ENCODE measurements around the gene FTCD. TPM values are rescaled to one million over a fixed set of nuclear protein-coding genes. Genes with fewer than 3 reads are reported as not detected.

Gene FTCD
- total RNA-seq, 6 donors from 2014 or later = 0.69 to 0.98 TPM; not detected in 4

DNA sequence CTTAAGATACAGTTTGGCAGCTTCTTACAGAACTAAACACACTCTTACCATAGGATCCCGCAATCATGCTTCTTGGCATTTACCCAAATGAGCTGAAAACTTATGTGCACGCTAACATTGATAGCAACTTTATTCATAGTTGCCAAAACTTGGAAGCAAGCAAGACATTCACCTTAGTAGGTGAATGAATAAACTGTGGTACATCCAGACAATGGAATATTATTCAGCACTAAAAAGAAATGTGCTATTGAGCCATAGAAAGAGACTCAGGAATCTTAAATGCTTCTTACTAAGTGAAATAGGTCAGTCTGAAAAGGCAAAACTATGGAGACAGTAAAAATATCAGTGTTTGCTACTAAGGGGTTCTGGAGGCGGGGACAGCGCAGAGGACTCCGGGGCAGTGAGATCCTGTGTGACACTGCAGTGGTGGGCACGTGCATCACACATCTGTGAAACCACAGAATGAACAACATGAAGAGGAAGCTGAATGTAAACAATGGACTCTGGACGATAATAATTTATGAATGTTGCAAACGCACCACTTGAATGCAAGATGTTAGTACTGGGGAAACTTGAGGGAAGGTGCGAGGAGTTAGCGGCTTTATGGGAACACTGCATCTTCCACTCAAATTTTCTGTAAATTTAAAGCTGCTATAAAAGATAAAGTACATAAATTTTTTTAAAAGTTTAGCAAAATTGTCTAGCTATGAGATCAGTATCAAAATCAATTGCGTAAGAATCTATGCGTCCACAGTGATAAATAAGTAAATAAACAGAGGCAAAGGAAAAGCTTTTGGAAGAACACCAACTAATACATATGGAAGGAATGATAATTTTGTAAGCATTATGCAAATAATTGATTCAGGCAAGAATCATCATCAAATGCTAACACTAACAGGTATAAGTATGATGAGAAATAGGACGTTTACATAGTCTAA lies 44.3 kb upstream of the FTCD start:
- H3K4me3 ChIP-seq = no peak overlapping the region
- H3K27ac ChIP-seq = no peak overlapping the region
- DNase-seq = no peak
- peaks cover 0 to 3% (median 0%) of the 10 kb centered on the region in 4 donors for H3K4me1 ChIP-seq
- 73 to 74% methylated on average over 13 of the region's 13 CpGs for WGBS, 2 donors
- H3K9me3 ChIP-seq = no peaks in the 10 kb centered on the region
- H3K36me3 ChIP-seq = peaks cover 20 to 81% (median 51%) of the 10 kb centered on the region in 4 donors
- no peaks in the 10 kb centered on the region for H3K27me3 ChIP-seq
- ATAC-seq (ENCODE audit: low FRiP score in 2 of 2) = no peak
- TF ChIP-seq, protein P1, sequence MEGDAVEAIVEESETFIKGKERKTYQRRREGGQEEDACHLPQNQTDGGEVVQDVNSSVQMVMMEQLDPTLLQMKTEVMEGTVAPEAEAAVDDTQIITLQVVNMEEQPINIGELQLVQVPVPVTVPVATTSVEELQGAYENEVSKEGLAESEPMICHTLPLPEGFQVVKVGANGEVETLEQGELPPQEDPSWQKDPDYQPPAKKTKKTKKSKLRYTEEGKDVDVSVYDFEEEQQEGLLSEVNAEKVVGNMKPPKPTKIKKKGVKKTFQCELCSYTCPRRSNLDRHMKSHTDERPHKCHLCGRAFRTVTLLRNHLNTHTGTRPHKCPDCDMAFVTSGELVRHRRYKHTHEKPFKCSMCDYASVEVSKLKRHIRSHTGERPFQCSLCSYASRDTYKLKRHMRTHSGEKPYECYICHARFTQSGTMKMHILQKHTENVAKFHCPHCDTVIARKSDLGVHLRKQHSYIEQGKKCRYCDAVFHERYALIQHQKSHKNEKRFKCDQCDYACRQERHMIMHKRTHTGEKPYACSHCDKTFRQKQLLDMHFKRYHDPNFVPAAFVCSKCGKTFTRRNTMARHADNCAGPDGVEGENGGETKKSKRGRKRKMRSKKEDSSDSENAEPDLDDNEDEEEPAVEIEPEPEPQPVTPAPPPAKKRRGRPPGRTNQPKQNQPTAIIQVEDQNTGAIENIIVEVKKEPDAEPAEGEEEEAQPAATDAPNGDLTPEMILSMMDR (IDR thresholded peaks at IDR 0.05) = no peak
- no peak for TF ChIP-seq POLR2A (IDR thresholded peaks at IDR 0.05)
- TF ChIP-seq EP300 (IDR thresholded peaks at IDR 0.05) = no peak
- TF ChIP-seq POLR2AphosphoS5 (IDR thresholded peaks at IDR 0.05) = no peak

- no peak for ATAC-seq (ENCODE audit: low FRiP score in 2 of 2)
- WGBS, 2 donors = 90 to 93% methylated on average over 20 of the region's 20 CpGs
These were observed 41.4 kb upstream of the FTCD start for GRCh38 chr21:46196733-46197132.

GRCh38 chr21:46195595-46196195 lies 40.3 kb upstream of the FTCD start:
- no peak overlapping the region for H3K4me3 ChIP-seq
- TF ChIP-seq POLR2A (IDR thresholded peaks at IDR 0.05) (no peak), EP300 (IDR thresholded peaks at IDR 0.05) (no peak), POLR2AphosphoS5 (IDR thresholded peaks at IDR 0.05) (no peak)
- TF ChIP-seq, protein P1 (IDR thresholded peaks at IDR 0.05) = no peak
- DNase-seq = no peak
- H3K4me1 ChIP-seq = peaks cover 0 to 10% (median 0%) of the 10 kb centered on the region in 4 donors
- no peaks in the 10 kb centered on the region for H3K27me3 ChIP-seq
- H3K27ac ChIP-seq = no peak overlapping the region
- H3K9me3 ChIP-seq = no peaks in the 10 kb centered on the region
- peaks cover 23 to 95% (median 71%) of the 10 kb centered on the region in 4 donors for H3K36me3 ChIP-seq
- 91% methylated on average over 8 to 20 of the region's 20 CpGs for WGBS, 2 donors
- no peak for ATAC-seq (ENCODE audit: low FRiP score in 2 of 2)

More at GRCh38 chr21:46196733-46197132, 41.4 kb upstream of the FTCD start:
- Histone ChIP-seq H3K4me3 (no peak overlapping the region), H3K36me3 (peaks cover 23 to 87% (median 65%) of the 10 kb centered on the region in 4 donors), H3K9me3 (no peaks in the 10 kb centered on the region), H3K27me3 (no peaks in the 10 kb centered on the region), H3K4me1 (no peaks in the 10 kb centered on the region), H3K27ac (no peak overlapping the region)
- no peak for TF ChIP-seq POLR2A (IDR thresholded peaks at IDR 0.05)
- no peak for TF ChIP-seq POLR2AphosphoS5 (IDR thresholded peaks at IDR 0.05)
- TF ChIP-seq, protein P1 (IDR thresholded peaks at IDR 0.05) = no peak
- no peak for TF ChIP-seq EP300 (IDR thresholded peaks at IDR 0.05)
- peak in 1 of 2 donors; percentile 53 for DNase-seq

GRCh38 chr21:46194374-46195334 lies 39.3 kb upstream of the FTCD start:
- ATAC-seq (ENCODE audit: low FRiP score in 2 of 2) (no peak), DNase-seq (no peak)
- Histone ChIP-seq H3K27me3 (no peaks in the 10 kb centered on the region), H3K36me3 (peaks cover 23 to 95% (median 72%) of the 10 kb centered on the region in 4 donors), H3K4me3 (no peak overlapping the region), H3K9me3 (no peaks in the 10 kb centered on the region), H3K4me1 (peaks cover 3 to 18% (median 6%) of the 10 kb centered on the region in 4 donors), H3K27ac (no peak overlapping the region)
- WGBS, 2 donors = 80 to 94% methylated on average over 15 to 34 of the region's 34 CpGs
- TF ChIP-seq EP300 (IDR thresholded peaks at IDR 0.05) (no peak), POLR2AphosphoS5 (IDR thresholded peaks at IDR 0.05) (no peak), POLR2A (IDR thresholded peaks at IDR 0.05) (no peak)
